DMS 273 treated with DMSO at 0.1 percent for 48 hours (cell line): ENCODE data around the gene EVL.

Source experiments
- DNase-seq: peaks from one replicate; lab custom pipeline; 2025; lab: John Stamatoyannopoulos, UW

Gene EVL

GRCh38 chr14:100066962-100067361 lies 1.7 kb downstream of the EVL start:
- no peak for DNase-seq

- DNase-seq, result no peak
Observed at GRCh38 chr14:100067481-100067880, 2.3 kb downstream of the EVL start.

- no peak for DNase-seq
Observed at GRCh38 chr14:100067971-100068959, 3.0 kb downstream of the EVL start.

- no peak for DNase-seq
Observed at GRCh38 chr14:100069161-100069800, 4.1 kb downstream of the EVL start.

GRCh38 chr14:100070310-100070709 lies 5.1 kb downstream of the EVL start:
- no peak for DNase-seq

GRCh38 chr14:100071545-100071944 lies 6.3 kb downstream of the EVL start:
- DNase-seq, result no peak

- DNase-seq, result no peak
Observed at GRCh38 chr14:100072783-100073346, 7.6 kb downstream of the EVL start.

GRCh38 chr14:100073576-100074430 lies 8.6 kb downstream of the EVL start:
- DNase-seq, result no peak

- DNase-seq, result no peak
Observed at GRCh38 chr14:100074431-100075100, 9.3 kb downstream of the EVL start.

GRCh38 chr14:100075681-100076080 lies 10.5 kb downstream of the EVL start:
- DNase-seq, result no peak

- no peak for DNase-seq
Observed at GRCh38 chr14:100076133-100076532, 10.9 kb downstream of the EVL start.

- no peak for DNase-seq
Observed at GRCh38 chr14:100076606-100077005, 11.4 kb downstream of the EVL start.

- DNase-seq, result no peak
Observed at GRCh38 chr14:100077441-100077840, 12.2 kb downstream of the EVL start.

GRCh38 chr14:100078216-100078803 lies 13.1 kb downstream of the EVL start:
- no peak for DNase-seq

- peak; percentile 80 for DNase-seq
Observed at GRCh38 chr14:100078997-100079725, 13.9 kb downstream of the EVL start.

- no peak for DNase-seq
Observed at GRCh38 chr14:100079726-100080005, 14.4 kb downstream of the EVL start.

- DNase-seq, result no peak
Observed at GRCh38 chr14:100080206-100080605, 15.0 kb downstream of the EVL start.

- DNase-seq, result no peak
Observed at GRCh38 chr14:100081997-100082625, 16.9 kb downstream of the EVL start.

- DNase-seq, result no peak
Observed at GRCh38 chr14:100082723-100083122, 17.5 kb downstream of the EVL start.

GRCh38 chr14:100083706-100084105 lies 18.5 kb downstream of the EVL start:
- no peak for DNase-seq
